Astrocyte (in vitro differentiated cells and primary cell): ENCODE data around the gene SLC10A3.

ENCODE experiments used
- CTCF ChIP-seq: IDR thresholded peaks from 2 replicates; pipeline ENCODE4 v1.5.1; 2011; ENCODE audit warnings: low read depth, mild to moderate bottlenecking, inconsistent platforms, low read length, moderate library complexity; ENCODE audit not compliant: insufficient read depth
- EZH2 ChIP-seq: IDR thresholded peaks from 2 replicates; pipeline ENCODE4 v1.6.1; 2012; ENCODE audit warnings: mild to moderate bottlenecking, low read length, inconsistent platforms; ENCODE audit not compliant: insufficient read depth

- TF ChIP-seq CTCF (no peak), EZH2 (no peak)
Observed at GRCh38 chrX:154466036-154466435, 24.4 kb downstream of the SLC10A3 start.
